ENCODE data around the gene RRP12. TPM values are rescaled to one million over a fixed set of nuclear protein-coding genes. Genes with fewer than 3 reads are reported as not detected.

RRP12 gene
- total RNA-seq, 1 experiment from 2014 or later: 34.4 TPM

DNA sequence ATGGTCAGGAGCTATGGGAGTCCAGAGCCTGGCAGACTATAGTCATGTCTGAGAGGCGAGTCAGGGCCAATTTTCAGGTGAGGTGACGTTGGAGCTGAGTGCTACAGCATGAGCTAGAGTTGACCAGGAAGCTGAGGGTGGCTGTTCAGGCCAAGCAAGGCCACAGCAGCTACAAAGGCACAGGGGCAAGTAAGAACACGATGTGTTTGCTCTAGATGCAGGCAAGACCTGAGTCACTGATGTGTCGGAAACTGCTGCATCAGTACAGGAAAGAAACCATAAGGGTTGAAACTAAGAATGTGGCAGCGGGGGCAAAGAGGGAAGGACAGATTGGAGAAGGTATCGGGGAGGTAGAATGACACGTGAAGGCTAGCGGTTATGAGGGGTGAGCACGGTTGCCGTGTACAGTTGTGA, 11.8 kb upstream of the RRP12 start:
- no peaks in the 10 kb centered on the region for H3K27me3 ChIP-seq (ENCODE audit: low read length)
- H4K20me1 ChIP-seq (ENCODE audit: low read length): no peaks in the 10 kb centered on the region
- ATAC-seq (peak; percentile 63), DNase-seq (peak; percentile 59)
- peaks cover 13% of the 10 kb centered on the region for H3K4me1 ChIP-seq (ENCODE audit: insufficient read depth, low read length)
- ChIA-PET CTCF (no interaction called here), POLR2A (ENCODE audit: unreplicated experiment) (no interaction called here)
- no peak overlapping the region for H3K4me2 ChIP-seq (ENCODE audit: low read length)
- no peaks in the 10 kb centered on the region for H3K79me2 ChIP-seq (ENCODE audit: low read length)
- intact Hi-C loops (cut with micrococcal nuclease): no loop called here
- no peak overlapping the region for H3K9ac ChIP-seq (ENCODE audit: low read length)
- no TSS peak for BruUV-seq (replicated peaks)
- 0 out of 2 replicates have a peak overlapping the region, but pooled peaks have one; percentile 22 for H2AFZ ChIP-seq (ENCODE audit: low read length)
- H3K4me3 ChIP-seq (ENCODE audit: low read length): no peak overlapping the region
- peak overlapping the region; percentile 64 for H3K27ac ChIP-seq (ENCODE audit: low read length)
- H3K36me3 ChIP-seq (ENCODE audit: low read depth, low read length): no peaks in the 10 kb centered on the region
- no peaks in the 10 kb centered on the region for H3F3A ChIP-seq (ENCODE audit: low read length, unreplicated experiment)
- TF ChIP-seq EZH2phosphoT487 (IDR thresholded peaks at IDR 0.05; ENCODE audit: borderline replicate concordance, low read length): no peak
- TF ChIP-seq EZH2 (IDR thresholded peaks at IDR 0.05; ENCODE audit: low read length, unreplicated experiment): no peak
- TF ChIP-seq CTCF (conservative IDR thresholded peaks at IDR 0.05; ENCODE audit: low read depth, low read length): no peak
- H3K9me2 ChIP-seq (replicated peaks; ENCODE audit: low read length): no peaks in the 10 kb centered on the region
- no peaks in the 10 kb centered on the region for H3K9me3 ChIP-seq (ENCODE audit: low read length)

- Histone ChIP-seq H3K9ac (ENCODE audit: low read length) (no peak overlapping the region), H3F3A (ENCODE audit: low read length, unreplicated experiment) (no peaks in the 10 kb centered on the region), H3K79me2 (ENCODE audit: low read length) (no peaks in the 10 kb centered on the region), H2AFZ (ENCODE audit: low read length) (no peak overlapping the region), H3K9me2 (replicated peaks; ENCODE audit: low read length) (no peaks in the 10 kb centered on the region), H3K4me2 (ENCODE audit: low read length) (no peak overlapping the region), H3K27me3 (ENCODE audit: low read length) (no peaks in the 10 kb centered on the region), H3K4me1 (ENCODE audit: insufficient read depth, low read length) (peaks cover 19% of the 10 kb centered on the region), H4K20me1 (ENCODE audit: low read length) (no peaks in the 10 kb centered on the region), H3K4me3 (ENCODE audit: low read length) (no peak overlapping the region), H3K36me3 (ENCODE audit: low read depth, low read length) (no peaks in the 10 kb centered on the region), H3K9me3 (ENCODE audit: low read length) (no peaks in the 10 kb centered on the region), H3K27ac (ENCODE audit: low read length) (no peak overlapping the region)
- intact Hi-C loops (cut with micrococcal nuclease): no loop called here
- no peak for DNase-seq
- TF ChIP-seq EZH2 (IDR thresholded peaks at IDR 0.05; ENCODE audit: low read length, unreplicated experiment) (no peak), CTCF (conservative IDR thresholded peaks at IDR 0.05; ENCODE audit: low read depth, low read length) (no peak), EZH2phosphoT487 (IDR thresholded peaks at IDR 0.05; ENCODE audit: borderline replicate concordance, low read length) (no peak)
- no TSS peak for BruUV-seq (replicated peaks)
- POLR2A ChIA-PET (ENCODE audit: unreplicated experiment): no interaction called here
- no peak for ATAC-seq
- CTCF ChIA-PET: no interaction called here
These were observed 10.3 kb upstream of the RRP12 start for GRCh38 chr10:97411406-97411805.

GRCh38 chr10:97408496-97408992, 7.4 kb upstream of the RRP12 start:
- H3K9me2 ChIP-seq (replicated peaks; ENCODE audit: low read length): no peaks in the 10 kb centered on the region
- no peaks in the 10 kb centered on the region for H3K79me2 ChIP-seq (ENCODE audit: low read length)
- TF ChIP-seq EZH2 (IDR thresholded peaks at IDR 0.05; ENCODE audit: low read length, unreplicated experiment) (no peak), EZH2phosphoT487 (IDR thresholded peaks at IDR 0.05; ENCODE audit: borderline replicate concordance, low read length) (no peak), CTCF (conservative IDR thresholded peaks at IDR 0.05; ENCODE audit: low read depth, low read length) (no peak)
- H3F3A ChIP-seq (ENCODE audit: low read length, unreplicated experiment): no peaks in the 10 kb centered on the region
- H2AFZ ChIP-seq (ENCODE audit: low read length): no peak overlapping the region
- H3K4me1 ChIP-seq (ENCODE audit: insufficient read depth, low read length): peaks cover 19% of the 10 kb centered on the region
- no peak for ATAC-seq
- peak overlapping the region; percentile 45 for H3K27ac ChIP-seq (ENCODE audit: low read length)
- no peaks in the 10 kb centered on the region for H4K20me1 ChIP-seq (ENCODE audit: low read length)
- intact Hi-C loops (cut with micrococcal nuclease): no loop called here
- no peak overlapping the region for H3K9ac ChIP-seq (ENCODE audit: low read length)
- H3K4me3 ChIP-seq (ENCODE audit: low read length): no peak overlapping the region
- no peaks in the 10 kb centered on the region for H3K9me3 ChIP-seq (ENCODE audit: low read length)
- CTCF ChIA-PET: no interaction called here
- DNase-seq: peak; percentile 64
- H3K4me2 ChIP-seq (ENCODE audit: low read length): no peak overlapping the region
- no TSS peak for BruUV-seq (replicated peaks)
- H3K27me3 ChIP-seq (ENCODE audit: low read length): no peaks in the 10 kb centered on the region
- POLR2A ChIA-PET (ENCODE audit: unreplicated experiment): no interaction called here
- H3K36me3 ChIP-seq (ENCODE audit: low read depth, low read length): no peaks in the 10 kb centered on the region

Measured in PC-3 (cell line).